ENCODE results near the gene USP33.

DNA sequence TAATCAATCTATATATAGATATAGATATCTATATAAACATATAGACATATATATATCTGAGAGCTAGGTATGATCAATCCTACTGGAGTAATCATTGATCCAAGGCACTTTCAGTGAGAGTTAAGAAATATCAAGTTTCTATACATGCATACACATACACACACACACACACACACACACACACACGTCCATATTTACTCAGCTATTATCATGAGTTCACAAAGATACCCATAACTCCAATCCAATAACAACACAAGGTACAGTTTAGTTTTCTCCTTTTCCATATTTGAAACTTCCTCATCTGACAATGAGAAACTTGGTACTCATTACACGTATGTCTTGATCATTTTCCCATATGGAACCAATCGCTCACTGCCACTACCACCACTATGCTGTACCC lies 49.9 kb downstream of the USP33 start:
- TF ChIP-seq, protein P1, sequence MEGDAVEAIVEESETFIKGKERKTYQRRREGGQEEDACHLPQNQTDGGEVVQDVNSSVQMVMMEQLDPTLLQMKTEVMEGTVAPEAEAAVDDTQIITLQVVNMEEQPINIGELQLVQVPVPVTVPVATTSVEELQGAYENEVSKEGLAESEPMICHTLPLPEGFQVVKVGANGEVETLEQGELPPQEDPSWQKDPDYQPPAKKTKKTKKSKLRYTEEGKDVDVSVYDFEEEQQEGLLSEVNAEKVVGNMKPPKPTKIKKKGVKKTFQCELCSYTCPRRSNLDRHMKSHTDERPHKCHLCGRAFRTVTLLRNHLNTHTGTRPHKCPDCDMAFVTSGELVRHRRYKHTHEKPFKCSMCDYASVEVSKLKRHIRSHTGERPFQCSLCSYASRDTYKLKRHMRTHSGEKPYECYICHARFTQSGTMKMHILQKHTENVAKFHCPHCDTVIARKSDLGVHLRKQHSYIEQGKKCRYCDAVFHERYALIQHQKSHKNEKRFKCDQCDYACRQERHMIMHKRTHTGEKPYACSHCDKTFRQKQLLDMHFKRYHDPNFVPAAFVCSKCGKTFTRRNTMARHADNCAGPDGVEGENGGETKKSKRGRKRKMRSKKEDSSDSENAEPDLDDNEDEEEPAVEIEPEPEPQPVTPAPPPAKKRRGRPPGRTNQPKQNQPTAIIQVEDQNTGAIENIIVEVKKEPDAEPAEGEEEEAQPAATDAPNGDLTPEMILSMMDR (IDR thresholded peaks at IDR 0.05; ENCODE audit: insufficient read depth, low read length, poor library complexity, severe bottlenecking) = no peak
- no peak for TF ChIP-seq EZH2phosphoT487 (conservative IDR thresholded peaks at IDR 0.05; ENCODE audit: low read length)
